Upper lobe of left lung (tissue), 6 donors: Measurements from ENCODE around the gene ATXN7. TPM values are rescaled to one million over a fixed set of nuclear protein-coding genes. Genes with fewer than 3 reads are reported as not detected.

Source experiments
- ATAC-seq, 2 donors: fragments of 200-7000 bp; cut with Tn5 transposase; one replicate each; pipeline ENCODE4 v1.9.1; 2022; ENCODE audit warnings: mild to moderate bottlenecking in 2 of 2, moderate library complexity in 2 of 2; ENCODE audit not compliant: low FRiP score in 2 of 2
- DNase-seq, 2 donors: peaks; one replicate each; pipeline ENCODE4 v3.0.0-alpha.2; 2019 to 2020
- H3K27ac ChIP-seq, 4 donors: fragments of 200-600 bp; sonication (generic); one replicate each; pipeline ENCODE4 v1.5.1; 2016 to 2019
- H3K27me3 ChIP-seq, 4 donors: fragments of 200-600 bp; sonication (generic); one replicate each; pipeline ENCODE4 v1.5.1; 2017 to 2019
- H3K36me3 ChIP-seq, 4 donors: fragments of 200-600 bp; sonication (generic); one replicate each; pipeline ENCODE4 v1.5.1; 2016 to 2019
- H3K4me1 ChIP-seq, 4 donors: fragments of 200-600 bp; sonication (generic); one replicate each; pipeline ENCODE4 v1.5.1; 2018 to 2019
- H3K4me3 ChIP-seq, 4 donors: fragments of 200-600 bp; sonication (generic); one replicate each; pipeline ENCODE4 v1.5.1; 2017 to 2019; ENCODE audit warnings: mild to moderate bottlenecking in 2 of 4, moderate library complexity in 1 of 4
- H3K9me3 ChIP-seq, 4 donors: fragments of 200-600 bp; sonication (generic); one replicate each; pipeline ENCODE4 v1.5.1; 2018 to 2019
- EP300 ChIP-seq, 4 donors: sonication (generic); formaldehyde crosslinking; IDR thresholded peaks; one replicate each; pipeline ENCODE4 v1.5.1; 2017; ENCODE audit warnings: antibody characterized with exemption in 4 of 4, control low read depth in 2 of 4
- POLR2A ChIP-seq, 4 donors: fragments of 450-650 bp; IDR thresholded peaks; one replicate each; pipeline ENCODE4 v1.5.1; 2016 to 2017; ENCODE audit warnings: antibody characterized with exemption in 4 of 4, mild to moderate bottlenecking in 2 of 4
- POLR2AphosphoS5 ChIP-seq, 2 donors: sonication (generic); formaldehyde crosslinking; IDR thresholded peaks; one replicate each; pipeline ENCODE4 v1.5.1; 2017; ENCODE audit warnings: antibody characterized with exemption in 2 of 2
- WGBS, 2 donors: methylation state at CpG; one replicate each; pipeline ENCODE4 v1.1.5; 2017 to 2018; 5-methylcytosine and 5-hydroxymethylcytosine counted together
- total RNA-seq, 6 donors: library from RNA; depleted of rRNA in 4 of 6; stranded (reverse); fragments of >200 nt in 4 of 6; gene quantifications; one replicate each; pipeline versions ENCODE4 v1.1.0 to v1.2.1, GENCODE V29; 2016 to 2021
- TF ChIP-seq, protein P1 (sequence below), 6 experiments: fragments of 450-650 bp in 4 of 6; fragments of 200-600 bp in 2 of 6; sonication (generic) in 2 of 6; IDR thresholded peaks; one replicate each; pipeline ENCODE4 v1.5.1; 2016 to 2019; ENCODE audit warnings: antibody characterized with exemption in 6 of 6
- donor health status: DM: no; HTN: no; CAD: no; lungs with moderate emphysema.
- donor health status: DM: no; HTN: yes; CAD: no; lungs with severe emphysema.

The ATXN7 gene
- total RNA-seq, 6 donors from 2014 or later: 29.5 to 83.8 (median 42.3) TPM

DNA sequence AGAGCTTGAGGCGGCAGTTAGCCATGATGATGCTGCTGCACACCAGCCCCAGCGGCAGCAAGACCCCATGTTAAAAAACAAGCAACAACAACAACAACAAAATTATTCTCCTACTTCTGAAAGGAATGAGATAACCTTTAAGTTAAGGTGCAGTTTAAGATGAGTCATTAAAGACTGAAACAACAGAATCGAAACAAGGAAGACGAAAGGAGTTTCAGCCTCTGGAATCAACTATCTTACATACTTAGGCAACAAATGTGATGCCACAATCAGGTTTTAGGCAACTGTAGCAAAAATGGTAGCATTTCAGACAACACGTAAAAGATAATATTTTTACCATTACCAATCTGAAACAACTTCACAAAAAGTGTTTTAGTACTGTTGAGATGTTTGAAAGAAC, 36.3 kb downstream of the ATXN7 start:
- H3K36me3 ChIP-seq: peaks cover 0 to 13% (median 3%) of the 10 kb centered on the region in 4 donors
- H3K4me3 ChIP-seq: no peak overlapping the region
- 88 to 92% methylated on average over 5 of the region's 5 CpGs for WGBS, 2 donors
- no peak overlapping the region for H3K27ac ChIP-seq
- no peaks in the 10 kb centered on the region for H3K27me3 ChIP-seq
- no peak for DNase-seq
- peaks cover 0 to 17% (median 7%) of the 10 kb centered on the region in 4 donors for H3K4me1 ChIP-seq
- TF ChIP-seq EP300 (IDR thresholded peaks at IDR 0.05) (no peak), POLR2AphosphoS5 (IDR thresholded peaks at IDR 0.05) (no peak), POLR2A (IDR thresholded peaks at IDR 0.05) (no peak)
- TF ChIP-seq, protein P1, sequence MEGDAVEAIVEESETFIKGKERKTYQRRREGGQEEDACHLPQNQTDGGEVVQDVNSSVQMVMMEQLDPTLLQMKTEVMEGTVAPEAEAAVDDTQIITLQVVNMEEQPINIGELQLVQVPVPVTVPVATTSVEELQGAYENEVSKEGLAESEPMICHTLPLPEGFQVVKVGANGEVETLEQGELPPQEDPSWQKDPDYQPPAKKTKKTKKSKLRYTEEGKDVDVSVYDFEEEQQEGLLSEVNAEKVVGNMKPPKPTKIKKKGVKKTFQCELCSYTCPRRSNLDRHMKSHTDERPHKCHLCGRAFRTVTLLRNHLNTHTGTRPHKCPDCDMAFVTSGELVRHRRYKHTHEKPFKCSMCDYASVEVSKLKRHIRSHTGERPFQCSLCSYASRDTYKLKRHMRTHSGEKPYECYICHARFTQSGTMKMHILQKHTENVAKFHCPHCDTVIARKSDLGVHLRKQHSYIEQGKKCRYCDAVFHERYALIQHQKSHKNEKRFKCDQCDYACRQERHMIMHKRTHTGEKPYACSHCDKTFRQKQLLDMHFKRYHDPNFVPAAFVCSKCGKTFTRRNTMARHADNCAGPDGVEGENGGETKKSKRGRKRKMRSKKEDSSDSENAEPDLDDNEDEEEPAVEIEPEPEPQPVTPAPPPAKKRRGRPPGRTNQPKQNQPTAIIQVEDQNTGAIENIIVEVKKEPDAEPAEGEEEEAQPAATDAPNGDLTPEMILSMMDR (IDR thresholded peaks at IDR 0.05): no peak
- no peaks in the 10 kb centered on the region for H3K9me3 ChIP-seq
- no peak for ATAC-seq

DNA sequence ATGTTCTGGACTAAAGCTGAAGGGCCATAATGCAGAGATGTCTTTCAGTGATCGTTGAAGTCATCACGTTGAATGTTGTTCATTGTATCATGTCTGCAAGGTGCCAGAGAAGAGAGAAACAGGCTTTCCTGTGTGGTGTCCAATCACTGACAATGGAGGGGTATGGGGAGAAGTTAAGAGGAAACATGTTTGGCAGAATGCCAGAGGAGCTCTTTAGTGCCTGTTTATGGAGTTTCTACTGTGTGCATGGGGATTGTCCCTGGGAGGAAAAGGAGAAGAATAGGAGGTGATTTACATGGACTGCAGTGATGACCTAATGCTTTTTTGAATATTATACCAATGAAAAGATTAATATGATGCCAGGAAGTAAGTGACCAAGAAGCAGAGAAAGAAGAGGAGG, 36.8 kb downstream of the ATXN7 start:
- TF ChIP-seq POLR2AphosphoS5 (IDR thresholded peaks at IDR 0.05) (no peak), EP300 (IDR thresholded peaks at IDR 0.05) (no peak), POLR2A (IDR thresholded peaks at IDR 0.05) (no peak)
- TF ChIP-seq, protein P1 (IDR thresholded peaks at IDR 0.05): no peak
- no peak for DNase-seq
- WGBS, 2 donors: 50 to 52% methylated on average over 2 of the region's 2 CpGs
- Histone ChIP-seq H3K9me3 (no peaks in the 10 kb centered on the region), H3K27me3 (no peaks in the 10 kb centered on the region), H3K4me1 (peaks cover 0 to 12% (median 5%) of the 10 kb centered on the region in 4 donors), H3K27ac (no peak overlapping the region), H3K4me3 (no peak overlapping the region), H3K36me3 (peaks cover 0 to 13% (median 5%) of the 10 kb centered on the region in 4 donors)
- no peak for ATAC-seq

DNA sequence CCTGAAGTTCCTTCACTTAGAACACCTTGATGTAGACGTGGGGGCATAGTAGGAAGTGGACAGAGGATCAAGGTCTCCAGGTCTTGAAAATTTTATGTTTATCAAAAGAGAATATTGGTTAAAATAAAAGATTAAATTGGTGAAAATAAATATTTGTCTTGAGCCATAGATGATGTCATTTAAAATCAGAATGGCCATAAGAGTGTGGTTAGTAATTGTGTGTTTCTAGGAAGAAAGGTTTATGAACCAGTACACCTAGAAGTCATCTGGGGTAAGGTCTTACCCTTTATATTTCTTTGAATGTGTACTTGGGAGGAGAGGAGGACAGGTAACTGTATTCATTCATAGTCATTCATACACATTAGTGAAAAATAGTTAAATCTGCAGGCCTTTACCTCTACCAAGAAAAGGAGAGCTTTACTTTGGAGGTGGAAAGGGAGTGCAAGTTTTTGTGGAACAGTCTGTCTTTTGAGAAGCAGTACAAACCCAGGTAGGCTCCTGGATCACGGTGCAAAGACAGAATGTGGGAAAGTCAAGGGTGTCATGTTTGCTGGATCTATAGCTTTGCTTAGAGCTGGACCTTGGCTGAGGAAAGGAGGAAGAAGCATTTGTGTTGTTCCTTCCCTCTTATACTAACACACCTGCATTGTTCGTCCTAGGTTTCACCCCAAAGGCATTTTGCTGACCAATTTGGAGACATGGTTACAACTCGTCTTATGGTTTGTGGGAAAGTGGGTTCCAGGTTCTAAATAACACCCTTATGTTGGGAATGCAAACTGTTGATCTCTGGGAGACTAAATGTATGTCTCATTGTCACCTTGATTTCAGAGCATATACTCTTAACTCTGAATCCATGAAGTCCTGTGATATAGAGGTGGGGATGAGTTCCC, 42.3 kb downstream of the ATXN7 start:
- no peak overlapping the region for H3K27ac ChIP-seq
- 87 to 89% methylated on average over 4 of the region's 4 CpGs for WGBS, 2 donors
- H3K4me3 ChIP-seq: no peak overlapping the region
- TF ChIP-seq, protein P1 (IDR thresholded peaks at IDR 0.05): no peak
- no peak for TF ChIP-seq POLR2A (IDR thresholded peaks at IDR 0.05)
- no peak for TF ChIP-seq POLR2AphosphoS5 (IDR thresholded peaks at IDR 0.05)
- TF ChIP-seq EP300 (IDR thresholded peaks at IDR 0.05): no peak
- no peaks in the 10 kb centered on the region for H3K27me3 ChIP-seq
- ATAC-seq (no peak), DNase-seq (no peak)
- peaks cover 5 to 8% (median 7%) of the 10 kb centered on the region in 4 donors for H3K4me1 ChIP-seq
- H3K9me3 ChIP-seq: no peaks in the 10 kb centered on the region
- peaks cover 0 to 5% (median 0%) of the 10 kb centered on the region in 4 donors for H3K36me3 ChIP-seq

DNA sequence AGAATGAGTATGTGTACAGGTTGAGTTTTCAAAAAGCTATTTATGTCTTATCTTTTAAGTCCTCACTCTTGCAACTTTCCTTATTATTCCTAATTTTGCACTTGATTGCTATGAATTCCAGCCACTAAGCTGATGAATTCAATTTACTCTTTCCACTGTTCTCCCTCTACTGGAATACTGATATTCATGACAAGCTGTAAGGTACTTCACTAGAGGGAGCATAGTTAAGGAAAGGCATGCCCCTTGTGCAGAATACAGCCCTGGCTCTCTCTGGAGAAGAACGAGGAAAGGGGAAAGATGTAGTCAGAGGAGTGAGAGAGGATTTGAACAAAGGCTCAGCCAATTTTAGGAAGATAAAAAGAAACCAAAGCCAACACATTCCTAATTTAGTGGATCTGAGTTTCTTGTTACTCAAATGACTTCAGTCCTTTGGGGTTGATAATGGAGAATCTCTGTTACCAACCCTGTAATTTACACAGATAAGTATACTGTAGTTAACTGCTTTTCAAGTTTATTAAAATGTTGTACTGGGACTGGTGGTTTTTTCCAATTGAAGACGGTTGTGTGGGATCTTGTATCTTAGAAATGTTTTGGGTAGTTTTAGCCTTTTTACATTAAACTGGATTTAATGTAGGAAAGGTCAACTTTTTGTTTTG, 44.5 kb downstream of the ATXN7 start:
- Histone ChIP-seq H3K27me3 (no peaks in the 10 kb centered on the region), H3K4me1 (peaks cover 11 to 15% (median 14%) of the 10 kb centered on the region in 4 donors), H3K9me3 (no peaks in the 10 kb centered on the region), H3K36me3 (peaks cover 0 to 5% (median 0%) of the 10 kb centered on the region in 4 donors), H3K27ac (no peak overlapping the region), H3K4me3 (no peak overlapping the region)
- no peak for TF ChIP-seq POLR2AphosphoS5 (IDR thresholded peaks at IDR 0.05)
- TF ChIP-seq, protein P1 (IDR thresholded peaks at IDR 0.05): peak in 1 of 6 experiments; percentile 11
- no peak for TF ChIP-seq POLR2A (IDR thresholded peaks at IDR 0.05)
- DNase-seq (no peak), ATAC-seq (no peak)
- 69 to 77% methylated on average over 2 of the region's 2 CpGs for WGBS, 2 donors
